Peyer's patch (tissue), 4 donors: ENCODE measurements around the gene XKR7. TPM values are rescaled to one million over a fixed set of nuclear protein-coding genes. Genes with fewer than 3 reads are reported as not detected.
"Not testable (repeated sequence)": the region's sequence is repeated elsewhere in the genome, so short reads cannot be mapped to it uniquely, and the experiment has no call there.

ENCODE experiments used
- DNase-seq, 3 donors: peaks; one replicate each; pipeline ENCODE4 v3.0.0-alpha.2; 2017 to 2019
- H3K27ac ChIP-seq, 4 donors: fragments of 200-600 bp; sonication (generic); one replicate each; pipeline ENCODE4 v1.5.1; 2016 to 2019
- H3K27me3 ChIP-seq, 2 donors: fragments of 200-600 bp; sonication (generic); one replicate each; pipeline ENCODE4 v1.5.1; 2019
- H3K36me3 ChIP-seq, 3 donors: fragments of 200-600 bp; sonication (generic); one replicate each; pipeline ENCODE4 v1.5.1; 2016 to 2019
- H3K4me1 ChIP-seq, 4 donors: fragments of 200-600 bp; sonication (generic); one replicate each; pipeline ENCODE4 v1.5.1; 2016 to 2019
- H3K4me3 ChIP-seq, 4 donors: fragments of 200-600 bp; sonication (generic); 1 replicate in 3 of 4; 2 replicates in 1 of 4; pipeline ENCODE4 v1.5.1; 2016 to 2019; ENCODE audit warnings: mild to moderate bottlenecking in 1 of 4
- H3K9me3 ChIP-seq, 4 donors: fragments of 200-600 bp; sonication (generic); one replicate each; pipeline ENCODE4 v1.5.1; 2016 to 2019; ENCODE audit warnings: mild to moderate bottlenecking in 1 of 4
- CTCF ChIP-seq, 6 experiments: fragments of 450-650 bp in 4 of 6; fragments of 200-600 bp in 2 of 6; sonication (generic) in 1 of 6; IDR thresholded peaks; one replicate each; pipeline ENCODE4 v1.5.1; 2017 to 2019; ENCODE audit warnings: antibody characterized with exemption in 6 of 6, mild to moderate bottlenecking in 3 of 6, moderate library complexity in 1 of 6
- POLR2A ChIP-seq, 2 donors: fragments of 450-650 bp; IDR thresholded peaks; one replicate each; pipeline ENCODE4 v1.5.1; 2017; ENCODE audit warnings: antibody characterized with exemption in 2 of 2, mild to moderate bottlenecking in 2 of 2, moderate library complexity in 2 of 2
- total RNA-seq, 4 donors: library from RNA; depleted of rRNA; stranded (reverse); fragments of >200 nt; gene quantifications; one replicate each; pipeline ENCODE4 v1.1.0, GENCODE V29; 2016

The XKR7 gene
- total RNA-seq, 4 donors from 2014 or later = 0.38 TPM; not detected in 3

- no peak for DNase-seq
- TF ChIP-seq POLR2A (IDR thresholded peaks at IDR 0.05) (no peak), CTCF (IDR thresholded peaks at IDR 0.05) (no peak)
- no peaks in the 10 kb centered on the region for H3K9me3 ChIP-seq
- H3K27me3 ChIP-seq = no peaks in the 10 kb centered on the region
- no peaks in the 10 kb centered on the region for H3K4me1 ChIP-seq
- no peak overlapping the region for H3K4me3 ChIP-seq
- no peak overlapping the region for H3K27ac ChIP-seq
- H3K36me3 ChIP-seq = no peaks in the 10 kb centered on the region
These were observed 41.5 kb upstream of the XKR7 start for GRCh38 chr20:31926493-31926892.

GRCh38 chr20:31927627-31928159, 40.3 kb upstream of the XKR7 start:
- H3K4me3 ChIP-seq = no peak overlapping the region
- no peaks in the 10 kb centered on the region for H3K27me3 ChIP-seq
- H3K36me3 ChIP-seq = no peaks in the 10 kb centered on the region
- TF ChIP-seq POLR2A (IDR thresholded peaks at IDR 0.05) = no peak
- TF ChIP-seq CTCF (IDR thresholded peaks at IDR 0.05) = no peak
- H3K27ac ChIP-seq = no peak overlapping the region
- no peaks in the 10 kb centered on the region for H3K9me3 ChIP-seq
- H3K4me1 ChIP-seq = no peaks in the 10 kb centered on the region
- no peak for DNase-seq

GRCh38 chr20:31929631-31930030, 38.3 kb upstream of the XKR7 start:
- H3K4me1 ChIP-seq, DNase-seq, H3K27ac ChIP-seq, H3K36me3 ChIP-seq, H3K9me3 ChIP-seq, H3K27me3 ChIP-seq, H3K4me3 ChIP-seq: not testable (repeated sequence)

- H3K4me1 ChIP-seq = no peaks in the 10 kb centered on the region
- no peak for TF ChIP-seq POLR2A (IDR thresholded peaks at IDR 0.05)
- TF ChIP-seq CTCF (IDR thresholded peaks at IDR 0.05) = no peak
These were observed 37.2 kb upstream of the XKR7 start for GRCh38 chr20:31930779-31931178.

GRCh38 chr20:31933698-31934097, 34.3 kb upstream of the XKR7 start:
- no peaks in the 10 kb centered on the region for H3K9me3 ChIP-seq
- H3K27ac ChIP-seq = no peak overlapping the region
- DNase-seq = no peak
- no peak overlapping the region for H3K4me3 ChIP-seq
- H3K27me3 ChIP-seq = no peaks in the 10 kb centered on the region
- no peak for TF ChIP-seq CTCF (IDR thresholded peaks at IDR 0.05)
- TF ChIP-seq POLR2A (IDR thresholded peaks at IDR 0.05) = no peak
- no peaks in the 10 kb centered on the region for H3K36me3 ChIP-seq
- no peaks in the 10 kb centered on the region for H3K4me1 ChIP-seq

More at GRCh38 chr20:31930779-31931178, 37.2 kb upstream of the XKR7 start:
- no peak for DNase-seq
- no peaks in the 10 kb centered on the region for H3K27me3 ChIP-seq
- H3K9me3 ChIP-seq = no peaks in the 10 kb centered on the region
- no peak overlapping the region for H3K27ac ChIP-seq
- H3K4me3 ChIP-seq = no peak overlapping the region
- H3K36me3 ChIP-seq = no peaks in the 10 kb centered on the region

- Histone ChIP-seq H3K9me3 (no peaks in the 10 kb centered on the region), H3K36me3 (no peaks in the 10 kb centered on the region), H3K4me3 (no peak overlapping the region), H3K4me1 (no peaks in the 10 kb centered on the region), H3K27ac (no peak overlapping the region), H3K27me3 (no peaks in the 10 kb centered on the region)
- DNase-seq = no peak
- TF ChIP-seq CTCF (IDR thresholded peaks at IDR 0.05) = no peak
- no peak for TF ChIP-seq POLR2A (IDR thresholded peaks at IDR 0.05)
These were observed 33.5 kb upstream of the XKR7 start for GRCh38 chr20:31934491-31934890.
